PC-3 (cell line): ENCODE results near the gene SPIRE1. TPM values are rescaled to one million over a fixed set of nuclear protein-coding genes. Genes with fewer than 3 reads are reported as not detected.

Experiments used
- ATAC-seq: fragments of 200-7000 bp; cut with Tn5 transposase; 2 replicates; pipeline ENCODE4 v1.9.1; 2020; ENCODE audit warnings: mild to moderate bottlenecking, moderate library complexity
- BruUV-seq: library from RNA; stranded (reverse); fragments of 400-500 nt; replicated peaks from 2 replicates; lab custom pipeline; 2021; lab: Mats Ljungman, UMichigan
- CTCF ChIA-PET: fragments of 300-600 bp; sonication (Branson Sonifier 250); formaldehyde crosslinking; loops from one replicate; lab custom pipeline; 2022; ENCODE audit warnings: antibody characterized with exemption; lab: Charles Lee
- POLR2A ChIA-PET: fragments of 300-600 bp; sonication (Branson Sonifier 250); formaldehyde crosslinking; loops from one replicate; lab custom pipeline; 2022; ENCODE audit warnings: antibody characterized with exemption; ENCODE audit not compliant: unreplicated experiment; lab: Charles Lee
- DNase-seq: peaks from one replicate; pipeline ENCODE4 v3.0.0-alpha.2; 2015
- H2AFZ ChIP-seq: fragments of 300-600 bp; sonication (generic); 2 replicates; pipeline ENCODE4 v1.6.0; 2016; ENCODE audit warnings: antibody characterized with exemption, low read length
- H3F3A ChIP-seq: fragments of 300-600 bp; sonication (generic); one replicate; pipeline ENCODE4 v1.6.0; 2017; ENCODE audit warnings: antibody characterized with exemption, low read length, control low read depth, mild to moderate bottlenecking; ENCODE audit not compliant: unreplicated experiment
- H3K27ac ChIP-seq: fragments of 300-600 bp; sonication (generic); 2 replicates; pipeline ENCODE4 v1.5.1; 2016; ENCODE audit warnings: mild to moderate bottlenecking, low read length
- H3K27me3 ChIP-seq: fragments of 300-600 bp; sonication (generic); 2 replicates; pipeline ENCODE4 v1.6.1; 2016; ENCODE audit warnings: low read length, mixed read lengths
- H3K36me3 ChIP-seq: fragments of 300-600 bp; sonication (generic); 2 replicates; pipeline ENCODE4 v1.6.1; 2016; ENCODE audit warnings: low read depth, mixed run types, low read length, mixed read lengths
- H3K4me1 ChIP-seq: fragments of 300-600 bp; sonication (generic); 2 replicates; pipeline ENCODE4 v1.5.1; 2016; ENCODE audit warnings: low read length; ENCODE audit not compliant: insufficient read depth
- H3K4me2 ChIP-seq: fragments of 300-600 bp; sonication (generic); 2 replicates; pipeline ENCODE4 v1.6.0; 2016; ENCODE audit warnings: low read length
- H3K4me3 ChIP-seq: fragments of 300-600 bp; sonication (generic); 2 replicates; pipeline ENCODE4 v1.5.1; 2016; ENCODE audit warnings: mild to moderate bottlenecking, low read length, mixed read lengths
- H3K79me2 ChIP-seq: fragments of 300-600 bp; sonication (generic); 2 replicates; pipeline ENCODE4 v1.6.1; 2017; ENCODE audit warnings: low read length, mixed read lengths
- H3K9ac ChIP-seq: fragments of 300-600 bp; sonication (generic); 2 replicates; pipeline ENCODE4 v1.6.0; 2016; ENCODE audit warnings: mild to moderate bottlenecking, low read length
- H3K9me2 ChIP-seq: fragments of 300-600 bp; sonication (generic); replicated peaks from 2 replicates; pipeline ENCODE4 v1.6.1; 2016; ENCODE audit warnings: mixed run types, low read length, mixed read lengths
- H3K9me3 ChIP-seq: fragments of 300-600 bp; sonication (generic); 2 replicates; pipeline ENCODE4 v1.6.1; 2016; ENCODE audit warnings: low read length, mixed read lengths
- H4K20me1 ChIP-seq: fragments of 300-600 bp; sonication (generic); 2 replicates; pipeline ENCODE4 v1.6.1; 2016; ENCODE audit warnings: low read length, mixed read lengths
- CTCF ChIP-seq: fragments of 300-600 bp; sonication (generic); conservative IDR thresholded peaks from 2 replicates; pipeline ENCODE4 v1.5.1; 2017; ENCODE audit warnings: antibody characterized with exemption, low read depth, mild to moderate bottlenecking, low read length
- EZH2 ChIP-seq: fragments of 300-600 bp; sonication (generic); IDR thresholded peaks from one replicate; pipeline ENCODE4 v1.6.1; 2017; ENCODE audit warnings: antibody characterized with exemption, mild to moderate bottlenecking, low read length; ENCODE audit not compliant: unreplicated experiment
- EZH2phosphoT487 ChIP-seq: fragments of 300-600 bp; sonication (generic); IDR thresholded peaks from 2 replicates; pipeline ENCODE4 v1.6.1; 2018; ENCODE audit warnings: mild to moderate bottlenecking, antibody characterized with exemption, low read length, borderline replicate concordance
- intact Hi-C: fragments of 100-400 bp; cut with micrococcal nuclease; formaldehyde crosslinking; loops from 2 replicates; pipeline ENCODE4 v1.9.0; 2023
- total RNA-seq: library from RNA; depleted of rRNA; stranded (reverse); fragments of >200 nt; gene quantifications from 2 replicates; pipeline ENCODE4 v1.2.3, GENCODE V29; 2014

SPIRE1 gene
- total RNA-seq, 1 experiment from 2014 or later: 32.4 TPM

- Histone ChIP-seq H3K4me3 (no peak overlapping the region), H3K4me1 (no peaks in the 10 kb centered on the region), H3K27ac (no peak overlapping the region), H3K4me2 (no peak overlapping the region), H4K20me1 (no peaks in the 10 kb centered on the region), H3K36me3 (peaks cover 5% of the 10 kb centered on the region; the same call in 1 of the 2 replicates), H3K9ac (no peak overlapping the region), H2AFZ (no peak overlapping the region), H3K9me3 (no peaks in the 10 kb centered on the region), H3K79me2 (no peaks in the 10 kb centered on the region), H3K27me3 (no peaks in the 10 kb centered on the region), H3F3A (no peaks in the 10 kb centered on the region), H3K9me2 (no peaks in the 10 kb centered on the region)
- DNase-seq: no peak
- ChIA-PET CTCF (no interaction called here), POLR2A (no interaction called here)
- no peak for ATAC-seq
- intact Hi-C loops: no loop called here
- TF ChIP-seq EZH2phosphoT487 (no peak), CTCF (no peak), EZH2 (no peak)
- BruUV-seq: no TSS peak
These were observed 222.0 kb downstream of the SPIRE1 start for GRCh38 chr18:12435867-12436266.

- intact Hi-C loops: no loop called here
- no peak overlapping the region for H3K9ac ChIP-seq
- TF ChIP-seq EZH2phosphoT487: no peak
- TF ChIP-seq EZH2: no peak
- no peak for TF ChIP-seq CTCF
- BruUV-seq: no TSS peak
- H3K36me3 ChIP-seq: peaks cover 5% of the 10 kb centered on the region; the same call in 1 of the 2 replicates
- no peaks in the 10 kb centered on the region for H3K79me2 ChIP-seq
- no peak overlapping the region for H3K4me2 ChIP-seq
- H3K9me2 ChIP-seq: no peaks in the 10 kb centered on the region
- POLR2A ChIA-PET: no interaction called here
- ATAC-seq (no peak), DNase-seq (no peak)
- no peak overlapping the region for H3K27ac ChIP-seq
- H3K9me3 ChIP-seq: no peaks in the 10 kb centered on the region
- H2AFZ ChIP-seq: no peak overlapping the region
- no peaks in the 10 kb centered on the region for H3F3A ChIP-seq
- no peaks in the 10 kb centered on the region for H4K20me1 ChIP-seq
- no peaks in the 10 kb centered on the region for H3K4me1 ChIP-seq
- no peaks in the 10 kb centered on the region for H3K27me3 ChIP-seq
- CTCF ChIA-PET: no interaction called here
- no peak overlapping the region for H3K4me3 ChIP-seq
These were observed 223.4 kb downstream of the SPIRE1 start for GRCh38 chr18:12434541-12434929.

- POLR2A ChIA-PET: no interaction called here
- Histone ChIP-seq H3K4me2 (no peak overlapping the region), H3K4me1 (no peaks in the 10 kb centered on the region), H3K4me3 (no peak overlapping the region), H3K27me3 (no peaks in the 10 kb centered on the region), H3K9me3 (no peaks in the 10 kb centered on the region), H4K20me1 (no peaks in the 10 kb centered on the region), H2AFZ (no peak overlapping the region), H3F3A (no peaks in the 10 kb centered on the region), H3K9me2 (no peaks in the 10 kb centered on the region), H3K27ac (no peak overlapping the region), H3K79me2 (no peaks in the 10 kb centered on the region), H3K36me3 (peaks cover 5% of the 10 kb centered on the region; the same call in 1 of the 2 replicates), H3K9ac (no peak overlapping the region)
- BruUV-seq: no TSS peak
- CTCF ChIA-PET: no interaction called here
- TF ChIP-seq EZH2 (no peak), CTCF (no peak), EZH2phosphoT487 (no peak)
- no peak for ATAC-seq
- intact Hi-C loops: no loop called here
- DNase-seq: no peak
These were observed 223.9 kb downstream of the SPIRE1 start for GRCh38 chr18:12433829-12434540.
